Peyer's patch (tissue), 4 donors: ENCODE data around the gene HRNR.

Experiments
- CTCF ChIP-seq, 6 experiments: fragments of 450-650 bp in 4 of 6; fragments of 200-600 bp in 2 of 6; sonication (generic) in 1 of 6; IDR thresholded peaks; one replicate each; pipeline ENCODE4 v1.5.1; 2017 to 2019; ENCODE audit warnings: antibody characterized with exemption in 6 of 6, mild to moderate bottlenecking in 3 of 6, moderate library complexity in 1 of 6
- POLR2A ChIP-seq, 2 donors: fragments of 450-650 bp; IDR thresholded peaks; one replicate each; pipeline ENCODE4 v1.5.1; 2017; ENCODE audit warnings: antibody characterized with exemption in 2 of 2, mild to moderate bottlenecking in 2 of 2, moderate library complexity in 2 of 2

GRCh38 chr1:152251391-152251790 lies 27.4 kb upstream of the HRNR start:
- no peak for TF ChIP-seq CTCF (IDR thresholded peaks at IDR 0.05)
- TF ChIP-seq POLR2A (IDR thresholded peaks at IDR 0.05) = no peak
